ENCODE measurements around the gene MIS18BP1.

The MIS18BP1 gene

GRCh38 chr14:45201905-45202304 lies 51.1 kb downstream of the MIS18BP1 start:
- Histone ChIP-seq H3K36me3 (ENCODE audit: control insufficient read depth in 1 of 2, insufficient read depth in 2 of 2, low read depth in 1 of 2, low read length in 2 of 2) (peaks cover 0 to 29% of the 10 kb centered on the region in 2 experiments), H3K4me1 (ENCODE audit: control insufficient read depth, insufficient read depth, low read depth, low read length) (no peaks in the 10 kb centered on the region), H2AK5ac (ENCODE audit: low read length, severe bottlenecking) (no peak overlapping the region), H3K23ac (ENCODE audit: low read length in 2 of 2) (no peak overlapping the region), H3K4ac (ENCODE audit: low read depth in 1 of 2, low read length in 2 of 2) (no peak overlapping the region), H4K8ac (ENCODE audit: low read length) (no peak overlapping the region), H3K27ac (ENCODE audit: low read length, poor library complexity, severe bottlenecking) (no peak overlapping the region), H3K79me1 (replicated peaks; ENCODE audit: low read length, poor library complexity, severe bottlenecking) (peaks cover 2% of the 10 kb centered on the region), H3K18ac (ENCODE audit: low read depth in 1 of 2, low read length in 2 of 2) (no peak overlapping the region), H2BK15ac (ENCODE audit: low read depth, poor library complexity, severe bottlenecking) (no peak overlapping the region), H3K4me2 (ENCODE audit: low read length, poor library complexity, severe bottlenecking) (no peak overlapping the region), H3K9ac (ENCODE audit: low read length) (no peak overlapping the region), H2BK120ac (ENCODE audit: low read depth, low read length) (no peak overlapping the region), H4K91ac (ENCODE audit: low read length) (no peak overlapping the region), H2BK12ac (ENCODE audit: low read length in 2 of 2) (no peak overlapping the region), H3K9me3 (ENCODE audit: control insufficient read depth, low read length) (no peaks in the 10 kb centered on the region), H3K27me3 (ENCODE audit: control insufficient read depth in 1 of 2, insufficient read depth in 1 of 2, low read length in 2 of 2) (no peaks in the 10 kb centered on the region), H3K4me3 (ENCODE audit: insufficient read depth in 1 of 2, low read depth in 1 of 2, low read length in 2 of 2) (no peak overlapping the region), H3K14ac (ENCODE audit: low read length in 2 of 2) (no peak overlapping the region), H2BK5ac (ENCODE audit: low read depth, low read length, poor library complexity, severe bottlenecking) (no peak overlapping the region), H2AFZ (ENCODE audit: low read depth, low read length) (no peak overlapping the region)
- DNase-seq: peak; percentile 21
- no CpG with 5 or more reads among the region's 1 CpG for WGBS

GRCh38 chr14:45199230-45199629 lies 53.8 kb downstream of the MIS18BP1 start:
- peaks cover 2% of the 10 kb centered on the region for H3K79me1 ChIP-seq (replicated peaks; ENCODE audit: low read length, poor library complexity, severe bottlenecking)
- no peak overlapping the region for H4K91ac ChIP-seq (ENCODE audit: low read length)
- no peak overlapping the region for H3K23ac ChIP-seq (ENCODE audit: low read length in 2 of 2)
- H2BK5ac ChIP-seq (ENCODE audit: low read depth, low read length, poor library complexity, severe bottlenecking): no peak overlapping the region
- no peak overlapping the region for H2BK120ac ChIP-seq (ENCODE audit: low read depth, low read length)
- H3K4me1 ChIP-seq (ENCODE audit: control insufficient read depth, insufficient read depth, low read depth, low read length): no peaks in the 10 kb centered on the region
- H2AFZ ChIP-seq (ENCODE audit: low read depth, low read length): no peak overlapping the region
- no peak overlapping the region for H3K4ac ChIP-seq (ENCODE audit: low read depth in 1 of 2, low read length in 2 of 2)
- WGBS: no CpG with 5 or more reads among the region's 1 CpG
- no peak overlapping the region for H3K14ac ChIP-seq (ENCODE audit: low read length in 2 of 2)
- H4K8ac ChIP-seq (ENCODE audit: low read length): no peak overlapping the region
- no peaks in the 10 kb centered on the region for H3K27me3 ChIP-seq (ENCODE audit: control insufficient read depth in 1 of 2, insufficient read depth in 1 of 2, low read length in 2 of 2)
- H2BK12ac ChIP-seq (ENCODE audit: low read length in 2 of 2): no peak overlapping the region
- DNase-seq: peak; percentile 33
- H3K36me3 ChIP-seq (ENCODE audit: control insufficient read depth in 1 of 2, insufficient read depth in 2 of 2, low read depth in 1 of 2, low read length in 2 of 2): peaks cover 0 to 11% of the 10 kb centered on the region in 2 experiments
- peak overlapping the region; percentile 40 for H3K9ac ChIP-seq (ENCODE audit: low read length)
- no peak overlapping the region for H3K4me3 ChIP-seq (ENCODE audit: insufficient read depth in 1 of 2, low read depth in 1 of 2, low read length in 2 of 2)
- no peak overlapping the region for H3K4me2 ChIP-seq (ENCODE audit: low read length, poor library complexity, severe bottlenecking)
- no peak overlapping the region for H2AK5ac ChIP-seq (ENCODE audit: low read length, severe bottlenecking)
- no peak overlapping the region for H3K27ac ChIP-seq (ENCODE audit: low read length, poor library complexity, severe bottlenecking)
- no peak overlapping the region for H3K18ac ChIP-seq (ENCODE audit: low read depth in 1 of 2, low read length in 2 of 2)
- H2BK15ac ChIP-seq (ENCODE audit: low read depth, poor library complexity, severe bottlenecking): no peak overlapping the region
- H3K9me3 ChIP-seq (ENCODE audit: control insufficient read depth, low read length): no peaks in the 10 kb centered on the region

- Histone ChIP-seq H3K79me1 (replicated peaks; ENCODE audit: low read length, poor library complexity, severe bottlenecking) (peaks cover 2% of the 10 kb centered on the region), H4K91ac (ENCODE audit: low read length) (no peak overlapping the region), H3K14ac (ENCODE audit: low read length in 2 of 2) (no peak overlapping the region), H3K27me3 (ENCODE audit: control insufficient read depth in 1 of 2, insufficient read depth in 1 of 2, low read length in 2 of 2) (no peaks in the 10 kb centered on the region), H3K4ac (ENCODE audit: low read depth in 1 of 2, low read length in 2 of 2) (no peak overlapping the region), H3K36me3 (ENCODE audit: control insufficient read depth in 1 of 2, insufficient read depth in 2 of 2, low read depth in 1 of 2, low read length in 2 of 2) (peaks cover 0 to 10% of the 10 kb centered on the region in 2 experiments), H3K9ac (ENCODE audit: low read length) (peak overlapping the region; percentile 40), H3K27ac (ENCODE audit: low read length, poor library complexity, severe bottlenecking) (no peak overlapping the region), H2BK15ac (ENCODE audit: low read depth, poor library complexity, severe bottlenecking) (no peak overlapping the region), H3K4me1 (ENCODE audit: control insufficient read depth, insufficient read depth, low read depth, low read length) (no peaks in the 10 kb centered on the region), H2BK12ac (ENCODE audit: low read length in 2 of 2) (no peak overlapping the region), H3K18ac (ENCODE audit: low read depth in 1 of 2, low read length in 2 of 2) (no peak overlapping the region), H3K4me3 (ENCODE audit: insufficient read depth in 1 of 2, low read depth in 1 of 2, low read length in 2 of 2) (no peak overlapping the region), H2AK5ac (ENCODE audit: low read length, severe bottlenecking) (no peak overlapping the region), H4K8ac (ENCODE audit: low read length) (no peak overlapping the region), H2AFZ (ENCODE audit: low read depth, low read length) (no peak overlapping the region), H3K9me3 (ENCODE audit: control insufficient read depth, low read length) (no peaks in the 10 kb centered on the region), H3K4me2 (ENCODE audit: low read length, poor library complexity, severe bottlenecking) (no peak overlapping the region), H3K23ac (ENCODE audit: low read length in 2 of 2) (no peak overlapping the region), H2BK5ac (ENCODE audit: low read depth, low read length, poor library complexity, severe bottlenecking) (no peak overlapping the region), H2BK120ac (ENCODE audit: low read depth, low read length) (no peak overlapping the region)
- no peak for DNase-seq
- 100% methylated on average over 3 of the region's 3 CpGs for WGBS
Measured at GRCh38 chr14:45198551-45198950, 54.5 kb downstream of the MIS18BP1 start.

- H4K91ac ChIP-seq (ENCODE audit: low read length): no peak overlapping the region
- no peak overlapping the region for H2BK5ac ChIP-seq (ENCODE audit: low read depth, low read length, poor library complexity, severe bottlenecking)
- H3K79me1 ChIP-seq (replicated peaks; ENCODE audit: low read length, poor library complexity, severe bottlenecking): no peaks in the 10 kb centered on the region
- no peak overlapping the region for H3K4me3 ChIP-seq (ENCODE audit: insufficient read depth in 1 of 2, low read depth in 1 of 2, low read length in 2 of 2)
- no peak overlapping the region for H2AFZ ChIP-seq (ENCODE audit: low read depth, low read length)
- DNase-seq: no peak
- no peaks in the 10 kb centered on the region for H3K4me1 ChIP-seq (ENCODE audit: control insufficient read depth, insufficient read depth, low read depth, low read length)
- H3K4ac ChIP-seq (ENCODE audit: low read depth in 1 of 2, low read length in 2 of 2): no peak overlapping the region
- no peak overlapping the region for H3K23ac ChIP-seq (ENCODE audit: low read length in 2 of 2)
- H2AK5ac ChIP-seq (ENCODE audit: low read length, severe bottlenecking): no peak overlapping the region
- no peak overlapping the region for H3K18ac ChIP-seq (ENCODE audit: low read depth in 1 of 2, low read length in 2 of 2)
- WGBS: 100% methylated on average over 1 of the region's 4 CpGs
- H3K14ac ChIP-seq (ENCODE audit: low read length in 2 of 2): no peak overlapping the region
- no peaks in the 10 kb centered on the region for H3K27me3 ChIP-seq (ENCODE audit: control insufficient read depth in 1 of 2, insufficient read depth in 1 of 2, low read length in 2 of 2)
- H4K8ac ChIP-seq (ENCODE audit: low read length): no peak overlapping the region
- H3K36me3 ChIP-seq (ENCODE audit: control insufficient read depth in 1 of 2, insufficient read depth in 2 of 2, low read depth in 1 of 2, low read length in 2 of 2): no peaks in the 10 kb centered on the region
- no peak overlapping the region for H3K27ac ChIP-seq (ENCODE audit: low read length, poor library complexity, severe bottlenecking)
- H3K9ac ChIP-seq (ENCODE audit: low read length): no peak overlapping the region
- no peak overlapping the region for H2BK120ac ChIP-seq (ENCODE audit: low read depth, low read length)
- H3K9me3 ChIP-seq (ENCODE audit: control insufficient read depth, low read length): no peaks in the 10 kb centered on the region
- no peak overlapping the region for H3K4me2 ChIP-seq (ENCODE audit: low read length, poor library complexity, severe bottlenecking)
- H2BK15ac ChIP-seq (ENCODE audit: low read depth, poor library complexity, severe bottlenecking): no peak overlapping the region
- H2BK12ac ChIP-seq (ENCODE audit: low read length in 2 of 2): no peak overlapping the region
Measured at GRCh38 chr14:45194964-45195363, 58.0 kb downstream of the MIS18BP1 start.

Data from mesenchymal stem cell (in vitro differentiated cells and primary cell).